ENCODE results near the gene ABHD2.

The ABHD2 gene

DNA sequence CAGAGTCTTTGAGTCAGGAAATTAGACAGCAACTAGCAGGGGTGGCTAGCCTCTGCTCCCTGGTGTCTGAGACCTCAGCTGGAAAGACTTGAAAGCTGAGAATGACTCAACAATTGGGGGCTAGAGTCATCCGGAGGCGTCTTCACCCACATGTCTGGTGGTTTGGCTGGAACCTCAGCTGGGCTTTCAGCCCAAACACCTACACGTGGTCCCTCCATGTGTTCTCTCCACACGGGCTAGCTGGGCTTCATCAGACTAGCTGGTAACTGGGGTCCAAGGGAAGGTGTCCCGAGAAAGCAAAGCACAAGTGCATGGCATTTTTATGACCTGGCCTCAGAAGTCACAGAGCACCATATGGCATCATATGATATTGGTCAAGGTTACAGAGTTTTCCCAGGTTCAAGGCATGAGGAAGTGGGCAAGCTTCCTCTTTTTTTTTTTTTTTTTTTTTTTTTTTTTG lies 19.9 kb upstream of the ABHD2 start:
- no peak for TF ChIP-seq YY1 (IDR thresholded peaks at IDR 0.05; ENCODE audit: insufficient read depth, insufficient read length)
- no peak for TF ChIP-seq ZNF274 (IDR thresholded peaks at IDR 0.05; ENCODE audit: low read depth, low read length)
- no peak for TF ChIP-seq SUZ12 (IDR thresholded peaks at IDR 0.05; ENCODE audit: extremely low read depth, insufficient read depth, insufficient read length)
- no peak overlapping the region for H3K9ac ChIP-seq (ENCODE audit: insufficient read length, low read depth)
- no peak overlapping the region for H3K4me3 ChIP-seq (ENCODE audit: insufficient read length, low read depth)
- H3K4me1 ChIP-seq (ENCODE audit: insufficient read depth, insufficient read length) = no peaks in the 10 kb centered on the region
- H3K9me3 ChIP-seq (ENCODE audit: insufficient read depth, low read length) = peaks cover 32% of the 10 kb centered on the region
- H3K27me3 ChIP-seq (ENCODE audit: insufficient read depth, insufficient read length) = no peaks in the 10 kb centered on the region
- DNase-seq (ENCODE audit: low read depth, low spot score) = no peak
- H3K36me3 ChIP-seq (ENCODE audit: insufficient read depth, insufficient read length, low read length) = no peaks in the 10 kb centered on the region

DNA sequence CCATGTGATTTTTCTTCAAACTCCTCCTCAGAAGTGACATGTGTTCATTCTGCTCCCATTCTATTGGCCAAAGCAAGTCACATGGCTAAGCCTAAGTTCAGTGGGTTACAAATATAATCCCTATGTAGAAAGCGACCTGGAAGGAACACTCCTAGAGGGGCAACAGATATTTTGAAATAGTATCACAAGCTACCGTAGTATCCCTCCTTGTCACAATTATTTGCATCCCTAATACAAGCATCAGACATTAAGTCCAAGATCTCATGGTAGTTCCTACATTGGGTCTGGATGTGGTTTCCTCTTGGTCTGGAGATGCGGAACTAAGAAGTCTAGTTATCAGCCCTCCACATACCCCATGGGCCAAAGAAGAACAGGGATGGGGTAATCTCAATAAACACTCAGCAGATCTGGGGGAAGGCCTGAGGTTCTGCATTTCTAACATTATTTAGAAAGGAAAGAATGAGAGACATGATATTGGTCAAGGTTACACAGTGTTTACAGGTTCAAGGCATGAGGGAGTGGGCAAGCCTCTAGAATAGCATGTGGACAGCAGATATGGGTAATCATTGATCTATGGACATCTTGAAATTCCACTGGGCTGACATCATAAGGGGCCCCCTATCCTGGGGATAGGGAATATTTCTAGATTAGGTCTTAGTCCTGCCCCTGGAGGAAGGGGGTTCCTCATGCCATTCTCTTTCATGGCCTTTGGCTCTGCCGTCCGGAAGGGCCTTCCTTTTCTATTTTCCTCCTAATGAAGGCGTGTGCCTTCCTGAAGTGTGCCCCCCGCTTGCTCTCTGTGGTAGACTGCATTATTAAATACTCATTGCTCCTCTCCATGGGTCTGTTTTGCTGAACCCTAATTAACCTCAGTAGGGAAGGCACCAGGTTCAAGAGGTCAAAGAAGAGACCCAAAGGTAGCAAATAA lies 17.8 kb upstream of the ABHD2 start:
- Histone ChIP-seq H3K4me3 (ENCODE audit: insufficient read length, low read depth) (no peak overlapping the region), H3K4me1 (ENCODE audit: insufficient read depth, insufficient read length) (no peaks in the 10 kb centered on the region), H3K9ac (ENCODE audit: insufficient read length, low read depth) (no peak overlapping the region), H3K9me3 (ENCODE audit: insufficient read depth, low read length) (peaks cover 32% of the 10 kb centered on the region), H3K27me3 (ENCODE audit: insufficient read depth, insufficient read length) (no peaks in the 10 kb centered on the region), H3K36me3 (ENCODE audit: insufficient read depth, insufficient read length, low read length) (no peaks in the 10 kb centered on the region)
- TF ChIP-seq YY1 (IDR thresholded peaks at IDR 0.05; ENCODE audit: insufficient read depth, insufficient read length) (no peak), ZNF274 (IDR thresholded peaks at IDR 0.05; ENCODE audit: low read depth, low read length) (no peak), SUZ12 (IDR thresholded peaks at IDR 0.05; ENCODE audit: extremely low read depth, insufficient read depth, insufficient read length) (no peak)
- DNase-seq (ENCODE audit: low read depth, low spot score) = no peak

GRCh38 chr15:89071471-89071870 lies 16.8 kb upstream of the ABHD2 start:
- H3K4me1 ChIP-seq (ENCODE audit: insufficient read depth, insufficient read length) = no peaks in the 10 kb centered on the region
- no peak for TF ChIP-seq SUZ12 (IDR thresholded peaks at IDR 0.05; ENCODE audit: extremely low read depth, insufficient read depth, insufficient read length)
- TF ChIP-seq ZNF274 (IDR thresholded peaks at IDR 0.05; ENCODE audit: low read depth, low read length) = no peak
- TF ChIP-seq YY1 (IDR thresholded peaks at IDR 0.05; ENCODE audit: insufficient read depth, insufficient read length) = no peak
- no peak overlapping the region for H3K4me3 ChIP-seq (ENCODE audit: insufficient read length, low read depth)
- H3K9me3 ChIP-seq (ENCODE audit: insufficient read depth, low read length) = peaks cover 24% of the 10 kb centered on the region
- no peaks in the 10 kb centered on the region for H3K27me3 ChIP-seq (ENCODE audit: insufficient read depth, insufficient read length)
- H3K9ac ChIP-seq (ENCODE audit: insufficient read length, low read depth) = no peak overlapping the region
- no peaks in the 10 kb centered on the region for H3K36me3 ChIP-seq (ENCODE audit: insufficient read depth, insufficient read length, low read length)
- DNase-seq (ENCODE audit: low read depth, low spot score) = no peak

GRCh38 chr15:89072277-89072869 lies 15.9 kb upstream of the ABHD2 start:
- TF ChIP-seq SUZ12 (IDR thresholded peaks at IDR 0.05; ENCODE audit: extremely low read depth, insufficient read depth, insufficient read length) (no peak), ZNF274 (IDR thresholded peaks at IDR 0.05; ENCODE audit: low read depth, low read length) (no peak), YY1 (IDR thresholded peaks at IDR 0.05; ENCODE audit: insufficient read depth, insufficient read length) (no peak)
- peaks cover 15% of the 10 kb centered on the region for H3K9me3 ChIP-seq (ENCODE audit: insufficient read depth, low read length)
- H3K4me1 ChIP-seq (ENCODE audit: insufficient read depth, insufficient read length) = no peaks in the 10 kb centered on the region
- DNase-seq (ENCODE audit: low read depth, low spot score) = no peak
- no peaks in the 10 kb centered on the region for H3K27me3 ChIP-seq (ENCODE audit: insufficient read depth, insufficient read length)
- no peak overlapping the region for H3K4me3 ChIP-seq (ENCODE audit: insufficient read length, low read depth)
- H3K9ac ChIP-seq (ENCODE audit: insufficient read length, low read depth) = no peak overlapping the region
- H3K36me3 ChIP-seq (ENCODE audit: insufficient read depth, insufficient read length, low read length) = no peaks in the 10 kb centered on the region

GRCh38 chr15:89074402-89075012 lies 13.7 kb upstream of the ABHD2 start:
- Histone ChIP-seq H3K4me1 (ENCODE audit: insufficient read depth, insufficient read length) (no peaks in the 10 kb centered on the region), H3K27me3 (ENCODE audit: insufficient read depth, insufficient read length) (no peaks in the 10 kb centered on the region), H3K36me3 (ENCODE audit: insufficient read depth, insufficient read length, low read length) (no peaks in the 10 kb centered on the region), H3K4me3 (ENCODE audit: insufficient read length, low read depth) (no peak overlapping the region), H3K9me3 (ENCODE audit: insufficient read depth, low read length) (peaks cover 4% of the 10 kb centered on the region), H3K9ac (ENCODE audit: insufficient read length, low read depth) (no peak overlapping the region)
- DNase-seq (ENCODE audit: low read depth, low spot score) = no peak
- TF ChIP-seq YY1 (IDR thresholded peaks at IDR 0.05; ENCODE audit: insufficient read depth, insufficient read length) (no peak), ZNF274 (IDR thresholded peaks at IDR 0.05; ENCODE audit: low read depth, low read length) (no peak), SUZ12 (IDR thresholded peaks at IDR 0.05; ENCODE audit: extremely low read depth, insufficient read depth, insufficient read length) (no peak)

GRCh38 chr15:89075101-89075640 lies 13.1 kb upstream of the ABHD2 start:
- no peaks in the 10 kb centered on the region for H3K4me1 ChIP-seq (ENCODE audit: insufficient read depth, insufficient read length)
- H3K27me3 ChIP-seq (ENCODE audit: insufficient read depth, insufficient read length) = no peaks in the 10 kb centered on the region
- TF ChIP-seq ZNF274 (IDR thresholded peaks at IDR 0.05; ENCODE audit: low read depth, low read length) (no peak), YY1 (IDR thresholded peaks at IDR 0.05; ENCODE audit: insufficient read depth, insufficient read length) (no peak), SUZ12 (IDR thresholded peaks at IDR 0.05; ENCODE audit: extremely low read depth, insufficient read depth, insufficient read length) (no peak)

More at GRCh38 chr15:89075101-89075640, 13.1 kb upstream of the ABHD2 start:
- no peak for DNase-seq (ENCODE audit: low read depth, low spot score)
- Histone ChIP-seq H3K36me3 (ENCODE audit: insufficient read depth, insufficient read length, low read length) (no peaks in the 10 kb centered on the region), H3K9me3 (ENCODE audit: insufficient read depth, low read length) (peaks cover under 1% of the 10 kb centered on the region; the same call in 1 of the 2 replicates), H3K4me3 (ENCODE audit: insufficient read length, low read depth) (no peak overlapping the region), H3K9ac (ENCODE audit: insufficient read length, low read depth) (no peak overlapping the region)

Measured in NT2/D1 (cell line).